H9 (cell line): ENCODE data around the gene GABARAP. TPM values are rescaled to one million over a fixed set of nuclear protein-coding genes. Genes with fewer than 3 reads are reported as not detected.

Experiments
- DNase-seq: peaks from one replicate; pipeline ENCODE4 v3.0.0-alpha.2; 2017
- H2AFZ ChIP-seq: one replicate; pipeline ENCODE4 v1.6.1; 2013; ENCODE audit warnings: mild to moderate bottlenecking, low read length, control low read depth, moderate library complexity
- H2AK5ac ChIP-seq: 2 replicates; pipeline ENCODE4 v1.6.1; 2013; ENCODE audit warnings: low read length, control low read depth, mixed read lengths; ENCODE audit not compliant: insufficient read length
- H2BK120ac ChIP-seq: one replicate; pipeline ENCODE4 v1.6.1; 2013; ENCODE audit warnings: low read depth, mild to moderate bottlenecking, low read length, control low read depth, inconsistent platforms; ENCODE audit not compliant: poor library complexity, severe bottlenecking
- H2BK12ac ChIP-seq: 2 replicates; pipeline ENCODE4 v1.6.1; 2013; ENCODE audit warnings: low read length, control low read depth, mixed read lengths, low read depth; ENCODE audit not compliant: insufficient read length
- H2BK15ac ChIP-seq: 2 replicates; pipeline ENCODE4 v1.6.1; 2013; ENCODE audit warnings: low read depth, low read length, control low read depth
- H2BK20ac ChIP-seq: one replicate; pipeline ENCODE4 v1.6.1; 2013; ENCODE audit warnings: low read depth, mild to moderate bottlenecking, low read length, control low read depth, inconsistent platforms; ENCODE audit not compliant: poor library complexity, severe bottlenecking
- H2BK5ac ChIP-seq: 2 replicates; pipeline ENCODE4 v1.6.1; 2013; ENCODE audit warnings: low read length, control low read depth, mixed read lengths; ENCODE audit not compliant: insufficient read length
- H3K14ac ChIP-seq: 2 replicates; pipeline ENCODE4 v1.6.1; 2013; ENCODE audit warnings: low read length, control low read depth; ENCODE audit not compliant: insufficient read depth
- H3K18ac ChIP-seq: 2 replicates; pipeline ENCODE4 v1.6.1; 2013; ENCODE audit warnings: low read depth, mild to moderate bottlenecking, mixed read lengths, low read length, control low read depth; ENCODE audit not compliant: insufficient read length
- H3K23ac ChIP-seq: 2 replicates; pipeline ENCODE4 v1.6.1; 2013; ENCODE audit warnings: low read length, control low read depth, mixed read lengths, low read depth; ENCODE audit not compliant: insufficient read length
- H3K23me2 ChIP-seq: 2 replicates; pipeline ENCODE4 v1.6.1; 2013; ENCODE audit warnings: low read depth, mild to moderate bottlenecking, mixed read lengths, low read length, control low read depth; ENCODE audit not compliant: insufficient read length, poor library complexity, severe bottlenecking
- H3K27ac ChIP-seq: 2 replicates; pipeline ENCODE4 v1.5.1; 2013; ENCODE audit warnings: low read length, control low read depth, mixed read lengths, low read depth; ENCODE audit not compliant: insufficient read length
- H3K27me3 ChIP-seq: 2 replicates; pipeline ENCODE4 v1.6.1; 2013; ENCODE audit warnings: low read length, control low read depth, inconsistent platforms; ENCODE audit not compliant: insufficient read depth
- H3K4ac ChIP-seq: 2 replicates; pipeline ENCODE4 v1.6.1; 2013; ENCODE audit warnings: low read depth, mild to moderate bottlenecking, control low read depth, inconsistent platforms, low read length, moderate library complexity
- H3K4me1 ChIP-seq: 2 replicates; pipeline ENCODE4 v1.6.1; 2013; ENCODE audit warnings: low read length, control low read depth, inconsistent platforms; ENCODE audit not compliant: insufficient read depth
- H3K4me2 ChIP-seq: 2 replicates; pipeline ENCODE4 v1.6.1; 2013; ENCODE audit warnings: low read length, control low read depth, mixed read lengths; ENCODE audit not compliant: insufficient read length, insufficient read depth
- H3K56ac ChIP-seq: 2 replicates; pipeline ENCODE4 v1.6.1; 2013; ENCODE audit warnings: low read depth, mild to moderate bottlenecking, mixed read lengths, low read length, control low read depth; ENCODE audit not compliant: insufficient read length
- H3K79me1 ChIP-seq: 2 replicates; pipeline ENCODE4 v1.6.1; 2013; ENCODE audit warnings: low read depth, mild to moderate bottlenecking, moderate library complexity, low read length, control low read depth, inconsistent platforms; ENCODE audit not compliant: insufficient read depth, poor library complexity, severe bottlenecking
- H3K79me2 ChIP-seq: 2 replicates; pipeline ENCODE4 v1.6.1; 2013; ENCODE audit warnings: low read length, control low read depth, inconsistent platforms; ENCODE audit not compliant: insufficient read depth
- H3K9ac ChIP-seq: 2 replicates; pipeline ENCODE4 v1.6.1; 2013; ENCODE audit warnings: low read length, control low read depth, mixed read lengths; ENCODE audit not compliant: insufficient read length; ENCODE audit errors: extremely low read depth
- H3K9me3 ChIP-seq: one replicate; pipeline ENCODE4 v1.6.1; 2013; ENCODE audit warnings: low read depth, low read length, inconsistent platforms; ENCODE audit not compliant: control insufficient read depth
- H3T11ph ChIP-seq: one replicate; pipeline ENCODE4 v1.6.1; 2013; ENCODE audit warnings: mild to moderate bottlenecking, low read length, control low read depth, inconsistent platforms
- H4K20me1 ChIP-seq: one replicate; pipeline ENCODE4 v1.6.1; 2013; ENCODE audit not compliant: control insufficient read depth, insufficient read length, insufficient read depth
- H4K5ac ChIP-seq: 2 replicates; pipeline ENCODE4 v1.6.1; 2013; ENCODE audit warnings: low read depth, mild to moderate bottlenecking, mixed read lengths, low read length, control low read depth; ENCODE audit not compliant: insufficient read length
- H4K8ac ChIP-seq: replicated peaks from 2 replicates; pipeline ENCODE4 v1.6.1; 2013; ENCODE audit warnings: low read length, control low read depth, mixed read lengths, low read depth; ENCODE audit not compliant: insufficient read length
- H4K91ac ChIP-seq: 2 replicates; pipeline ENCODE4 v1.6.1; 2013; ENCODE audit warnings: low read depth, mild to moderate bottlenecking, moderate library complexity, mixed read lengths, low read length, control low read depth; ENCODE audit not compliant: insufficient read length
- H3K27ac Mint-ChIP-seq, 3 experiments: 2 replicates in 2 of 3; 3 replicates in 1 of 3; pipeline ENCODE4 v1.8.0; 2020 to 2021; ENCODE audit warnings: mixed read lengths in 3 of 3, mild to moderate bottlenecking in 1 of 3, moderate library complexity in 1 of 3
- H3K27me3 Mint-ChIP-seq: 2 replicates; pipeline ENCODE4 v1.8.0; 2021; ENCODE audit warnings: low read depth, mild to moderate bottlenecking, moderate library complexity, mixed read lengths
- H3K36me3 Mint-ChIP-seq, 3 experiments: 2 replicates in 2 of 3; 3 replicates in 1 of 3; pipeline ENCODE4 v1.8.0; 2020 to 2021; ENCODE audit warnings: low read depth in 3 of 3, mixed read lengths in 3 of 3; ENCODE audit not compliant: insufficient read depth in 1 of 3
- H3K4me1 Mint-ChIP-seq, 2 experiments: 2 replicates each; pipeline ENCODE4 v1.8.0; 2020; ENCODE audit warnings: mixed read lengths in 2 of 2
- H3K4me3 Mint-ChIP-seq, 2 experiments: 2 replicates in 1 of 2; 3 replicates in 1 of 2; pipeline ENCODE4 v1.8.0; 2020 to 2021; ENCODE audit warnings: mild to moderate bottlenecking in 2 of 2, mixed read lengths in 2 of 2, moderate library complexity in 1 of 2
- H3K9me3 Mint-ChIP-seq, 2 experiments: 2 replicates in 1 of 2; 3 replicates in 1 of 2; pipeline ENCODE4 v1.8.0; 2020; ENCODE audit warnings: mild to moderate bottlenecking in 2 of 2, mixed read lengths in 2 of 2, moderate library complexity in 1 of 2
- WGBS: extraction: QIAGEN DNeasy Blood & Tissue Kit; methylation state at CpG from one replicate; pipeline ENCODE4 v1.1.7; 2013; ENCODE audit warnings: missing lambda C conversion rate, low lambda C conversion rate, mixed read lengths; ENCODE audit not compliant: insufficient read length; ENCODE audit errors: extremely low coverage; 5-methylcytosine and 5-hydroxymethylcytosine counted together
- total RNA-seq: library from RNA; stranded (reverse); gene quantifications from 2 replicates; pipeline ENCODE4 v1.2.1, GENCODE V29; 2021
- TF ChIP-seq, protein P1 (sequence below): fragments of 200-600 bp; sonication (generic); conservative IDR thresholded peaks from 3 replicates; pipeline ENCODE4 v1.8.0; 2021; ENCODE audit warnings: antibody characterized with exemption, mild to moderate bottlenecking

GABARAP gene
- total RNA-seq, 1 experiment from 2014 or later: 261 TPM

DNA sequence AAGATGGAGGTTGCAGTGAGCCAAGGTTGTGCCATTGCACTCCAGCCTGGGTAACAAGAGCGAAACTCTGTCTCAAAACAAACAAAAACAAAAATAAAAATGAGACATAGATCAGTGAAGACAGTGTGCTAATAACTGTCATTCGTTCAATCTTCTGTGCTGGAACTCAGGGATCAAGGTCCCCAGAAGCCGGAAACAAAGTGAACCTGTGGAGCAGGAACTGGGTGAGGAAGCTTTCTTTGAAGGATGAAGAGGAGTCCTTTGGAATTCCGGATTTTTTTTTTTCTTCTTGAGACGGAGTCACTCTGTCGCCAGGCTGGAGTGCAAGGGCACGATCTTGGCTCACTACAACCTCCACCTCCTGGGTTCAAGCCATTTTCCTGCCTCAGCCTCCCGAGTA is 37.2 kb upstream of the GABARAP start:
- H3K79me2 ChIP-seq: no peaks in the 10 kb centered on the region
- peaks cover 0 to 2% (median 0%) of the 10 kb centered on the region in 3 experiments; a peak in 2 of 7 replicates for H3K36me3 Mint-ChIP-seq
- H2BK12ac ChIP-seq: no peak overlapping the region
- no peak overlapping the region for H2BK5ac ChIP-seq
- H3K23me2 ChIP-seq: peaks cover 12% of the 10 kb centered on the region
- no peak overlapping the region for H3K27ac ChIP-seq
- no CpG with 5 or more reads among the region's 8 CpGs for WGBS
- H2AFZ ChIP-seq: no peak overlapping the region
- H4K91ac ChIP-seq: no peak overlapping the region
- H4K5ac ChIP-seq: no peak overlapping the region
- no peaks in the 10 kb centered on the region for H3K27me3 ChIP-seq
- no peak overlapping the region for H3K27ac Mint-ChIP-seq
- no peaks in the 10 kb centered on the region for H4K20me1 ChIP-seq
- no peak overlapping the region for H2BK120ac ChIP-seq
- no peak overlapping the region for H2AK5ac ChIP-seq
- no peak overlapping the region for H3K56ac ChIP-seq
- DNase-seq: no peak
- H3T11ph ChIP-seq: no peak overlapping the region
- H3K27me3 Mint-ChIP-seq: peaks cover 14% of the 10 kb centered on the region
- H3K9me3 ChIP-seq: no peaks in the 10 kb centered on the region
- H3K9ac ChIP-seq: no peak overlapping the region
- H3K79me1 ChIP-seq: no peaks in the 10 kb centered on the region
- H3K4ac ChIP-seq: no peak overlapping the region
- TF ChIP-seq, protein P1, sequence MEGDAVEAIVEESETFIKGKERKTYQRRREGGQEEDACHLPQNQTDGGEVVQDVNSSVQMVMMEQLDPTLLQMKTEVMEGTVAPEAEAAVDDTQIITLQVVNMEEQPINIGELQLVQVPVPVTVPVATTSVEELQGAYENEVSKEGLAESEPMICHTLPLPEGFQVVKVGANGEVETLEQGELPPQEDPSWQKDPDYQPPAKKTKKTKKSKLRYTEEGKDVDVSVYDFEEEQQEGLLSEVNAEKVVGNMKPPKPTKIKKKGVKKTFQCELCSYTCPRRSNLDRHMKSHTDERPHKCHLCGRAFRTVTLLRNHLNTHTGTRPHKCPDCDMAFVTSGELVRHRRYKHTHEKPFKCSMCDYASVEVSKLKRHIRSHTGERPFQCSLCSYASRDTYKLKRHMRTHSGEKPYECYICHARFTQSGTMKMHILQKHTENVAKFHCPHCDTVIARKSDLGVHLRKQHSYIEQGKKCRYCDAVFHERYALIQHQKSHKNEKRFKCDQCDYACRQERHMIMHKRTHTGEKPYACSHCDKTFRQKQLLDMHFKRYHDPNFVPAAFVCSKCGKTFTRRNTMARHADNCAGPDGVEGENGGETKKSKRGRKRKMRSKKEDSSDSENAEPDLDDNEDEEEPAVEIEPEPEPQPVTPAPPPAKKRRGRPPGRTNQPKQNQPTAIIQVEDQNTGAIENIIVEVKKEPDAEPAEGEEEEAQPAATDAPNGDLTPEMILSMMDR: no peak
- H3K4me1 Mint-ChIP-seq: peaks cover 16 to 23% of the 10 kb centered on the region in 2 experiments
- peak overlapping the region in 1 of 2 experiments; percentile 59; a peak in 2 of 5 replicates for H3K4me3 Mint-ChIP-seq
- H3K4me2 ChIP-seq: no peak overlapping the region
- no peak overlapping the region for H2BK15ac ChIP-seq
- H3K18ac ChIP-seq: no peak overlapping the region
- no peak overlapping the region for H4K8ac ChIP-seq
- H3K9me3 Mint-ChIP-seq: no peaks in the 10 kb centered on the region
- H3K4me1 ChIP-seq: peaks cover 4% of the 10 kb centered on the region; the same call in 1 of the 2 replicates
- no peak overlapping the region for H3K14ac ChIP-seq
- H2BK20ac ChIP-seq: no peak overlapping the region
- H3K23ac ChIP-seq: no peak overlapping the region
